GM19463 (cell line): ENCODE measurements around the gene GNB4.

Experiments used
- ATAC-seq: cut with Tn5 transposase; IDR thresholded peaks from one replicate; pipeline ENCODE4 v1.9.1; 2021; ENCODE audit warnings: mild to moderate bottlenecking, moderate library complexity; ENCODE audit not compliant: unreplicated experiment

Gene GNB4

GRCh38 chr3:179451265-179452175 is at the start of gene GNB4:
Gene GNB4, minus strand, starts transcription at chr3:179451470. Its CDS starts 25,270 bp downstream, at chr3:179426200.
- peak; percentile 76 for ATAC-seq

- ATAC-seq: no peak
These were observed 44.2 kb upstream of the GNB4 start for GRCh38 chr3:179495483-179495882.

GRCh38 chr3:179493260-179493659 is 42.0 kb upstream of the GNB4 start:
- ATAC-seq: no peak

GRCh38 chr3:179488213-179488612 is 36.9 kb upstream of the GNB4 start:
- no peak for ATAC-seq

GRCh38 chr3:179486806-179487205 is 35.5 kb upstream of the GNB4 start:
- ATAC-seq: no peak

- ATAC-seq: no peak
These were observed 31.6 kb upstream of the GNB4 start for GRCh38 chr3:179482857-179483256.

- ATAC-seq: no peak
These were observed 24.9 kb upstream of the GNB4 start for GRCh38 chr3:179476215-179476614.

GRCh38 chr3:179474480-179474879 is 23.2 kb upstream of the GNB4 start:
- ATAC-seq: no peak

GRCh38 chr3:179473565-179473964 is 22.3 kb upstream of the GNB4 start:
- no peak for ATAC-seq

GRCh38 chr3:179464323-179465092 is 13.2 kb upstream of the GNB4 start:
- ATAC-seq: peak; percentile 74

- no peak for ATAC-seq
These were observed 12.0 kb upstream of the GNB4 start for GRCh38 chr3:179463319-179463718.

- no peak for ATAC-seq
These were observed 9.0 kb upstream of the GNB4 start for GRCh38 chr3:179460260-179460659.

- no peak for ATAC-seq
These were observed 4.7 kb upstream of the GNB4 start for GRCh38 chr3:179455954-179456353.

GRCh38 chr3:179454887-179455286 is 3.6 kb upstream of the GNB4 start:
- ATAC-seq: no peak

GRCh38 chr3:179453967-179454366 is 2.7 kb upstream of the GNB4 start:
- ATAC-seq: no peak

GRCh38 chr3:179452872-179453271 is 1.6 kb upstream of the GNB4 start:
- no peak for ATAC-seq

GRCh38 chr3:179452176-179452564 is 900 bp upstream of the GNB4 start:
- ATAC-seq: no peak

- peak; percentile 42 for ATAC-seq
These were observed 387 bp downstream of the GNB4 start for GRCh38 chr3:179450901-179451264.

- ATAC-seq: no peak
These were observed 989 bp downstream of the GNB4 start for GRCh38 chr3:179450261-179450701.

GRCh38 chr3:179449636-179450035 is 1.6 kb downstream of the GNB4 start:
- no peak for ATAC-seq

GRCh38 chr3:179447251-179447650 is 4.0 kb downstream of the GNB4 start:
- no peak for ATAC-seq

- no peak for ATAC-seq
These were observed 4.8 kb downstream of the GNB4 start for GRCh38 chr3:179446501-179446900.
